Smooth muscle cell (in vitro differentiated cells): ENCODE measurements around the gene RAB28. TPM values are rescaled to one million over a fixed set of nuclear protein-coding genes. Genes with fewer than 3 reads are reported as not detected.

ENCODE experiments used
- DNase-seq: peaks from one replicate; lab custom pipeline; 2025; ENCODE audit not compliant: unreplicated experiment; lab: John Stamatoyannopoulos, UW
- H2AFZ ChIP-seq: fragments of 200-600 bp; sonication (generic); 2 replicates; pipeline ENCODE4 v1.6.0; 2016; ENCODE audit warnings: antibody characterized with exemption, low read depth, mild to moderate bottlenecking
- H3F3A ChIP-seq: fragments of 200-600 bp; sonication (generic); 2 replicates; pipeline ENCODE4 v1.6.0; 2017; ENCODE audit warnings: antibody characterized with exemption, low read depth
- H3K27ac ChIP-seq: fragments of 200-600 bp; sonication (generic); 2 replicates; pipeline ENCODE4 v1.5.1; 2016; ENCODE audit warnings: low read depth, mild to moderate bottlenecking
- H3K27me3 ChIP-seq: fragments of 200-600 bp; sonication (generic); 2 replicates; pipeline ENCODE4 v1.6.1; 2016; ENCODE audit warnings: low read depth, mild to moderate bottlenecking
- H3K36me3 ChIP-seq: fragments of 200-600 bp; sonication (generic); 2 replicates; pipeline ENCODE4 v1.5.1; 2016; ENCODE audit warnings: low read depth
- H3K4me1 ChIP-seq: fragments of 200-600 bp; sonication (generic); 2 replicates; pipeline ENCODE4 v1.5.1; 2016; ENCODE audit warnings: low read depth
- H3K4me2 ChIP-seq: fragments of 200-600 bp; sonication (generic); 2 replicates; pipeline ENCODE4 v1.6.0; 2016; ENCODE audit warnings: mild to moderate bottlenecking
- H3K4me3 ChIP-seq: fragments of 200-600 bp; sonication (generic); 2 replicates; pipeline ENCODE4 v1.5.1; 2016; ENCODE audit warnings: mild to moderate bottlenecking
- H3K79me2 ChIP-seq: fragments of 200-600 bp; sonication (generic); 2 replicates; pipeline ENCODE4 v1.6.0; 2016; ENCODE audit warnings: low read depth, mild to moderate bottlenecking
- H3K9ac ChIP-seq: fragments of 200-600 bp; sonication (generic); 2 replicates; pipeline ENCODE4 v1.6.0; 2016; ENCODE audit warnings: low read depth
- H3K9me3 ChIP-seq: fragments of 200-600 bp; sonication (generic); replicated peaks from 2 replicates; pipeline ENCODE4 v1.5.1; 2016; ENCODE audit warnings: low read depth
- H4K20me1 ChIP-seq: fragments of 200-600 bp; sonication (generic); 2 replicates; pipeline ENCODE4 v1.6.0; 2016; ENCODE audit warnings: low read depth
- WGBS: methylation state at CpG from one replicate; pipeline ENCODE4 v1.1.7; 2016; ENCODE audit warnings: low lambda C conversion rate; 5-methylcytosine and 5-hydroxymethylcytosine counted together
- polyA plus RNA-seq: library from polyadenylated mRNA; unstranded; fragments of >200 nt; fragmentation: Nextera tagmentation; extraction: Ambion mirVana; gene quantifications from 2 replicates; pipeline ENCODE4 v1.2.1, GENCODE V29; 2016
- total RNA-seq: library from RNA; depleted of rRNA; stranded (reverse); fragments of >200 nt; gene quantifications from 2 replicates; pipeline ENCODE4 v1.2.3, GENCODE V29; 2014
- TF ChIP-seq, protein P1 (sequence below): fragments of 200-600 bp; sonication (generic); IDR thresholded peaks from 2 replicates; pipeline ENCODE4 v1.5.1; 2017; ENCODE audit warnings: borderline replicate concordance, mild to moderate bottlenecking, antibody characterized with exemption; ENCODE audit not compliant: insufficient read depth, poor library complexity, severe bottlenecking

RAB28 gene
- total and polyA plus RNA-seq, 2 experiments from 2014 or later: 32.8 to 40.7 TPM

DNA sequence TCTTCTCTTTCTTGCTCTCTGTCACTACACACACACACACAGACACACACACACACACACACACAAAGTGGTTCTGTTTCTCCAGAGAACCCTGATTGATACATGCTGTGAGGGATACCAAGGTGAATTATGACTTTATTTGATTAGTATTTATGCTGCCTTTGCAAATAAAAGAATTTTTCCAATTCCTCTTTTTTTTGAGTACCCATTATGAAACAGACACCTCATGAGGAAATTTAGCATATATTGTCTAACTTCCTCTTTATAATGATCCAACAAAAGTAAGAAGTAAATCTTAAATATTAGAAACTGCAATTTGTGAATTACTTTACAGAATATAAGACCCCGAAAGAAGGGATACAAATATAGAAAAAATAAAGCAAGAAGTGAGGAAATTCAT, 14.3 kb upstream of the RAB28 start:
- Histone ChIP-seq H3K36me3 (no peaks in the 10 kb centered on the region), H3K4me3 (no peak overlapping the region), H3K27me3 (no peaks in the 10 kb centered on the region), H3F3A (no peaks in the 10 kb centered on the region), H3K9me3 (no peaks in the 10 kb centered on the region), H3K4me2 (no peak overlapping the region), H2AFZ (no peak overlapping the region), H3K27ac (no peak overlapping the region), H3K4me1 (no peaks in the 10 kb centered on the region), H3K79me2 (no peaks in the 10 kb centered on the region), H4K20me1 (no peaks in the 10 kb centered on the region), H3K9ac (no peak overlapping the region)
- WGBS: 91% methylated on average over 1 of the region's 1 CpG
- DNase-seq: no peak
- TF ChIP-seq, protein P1, sequence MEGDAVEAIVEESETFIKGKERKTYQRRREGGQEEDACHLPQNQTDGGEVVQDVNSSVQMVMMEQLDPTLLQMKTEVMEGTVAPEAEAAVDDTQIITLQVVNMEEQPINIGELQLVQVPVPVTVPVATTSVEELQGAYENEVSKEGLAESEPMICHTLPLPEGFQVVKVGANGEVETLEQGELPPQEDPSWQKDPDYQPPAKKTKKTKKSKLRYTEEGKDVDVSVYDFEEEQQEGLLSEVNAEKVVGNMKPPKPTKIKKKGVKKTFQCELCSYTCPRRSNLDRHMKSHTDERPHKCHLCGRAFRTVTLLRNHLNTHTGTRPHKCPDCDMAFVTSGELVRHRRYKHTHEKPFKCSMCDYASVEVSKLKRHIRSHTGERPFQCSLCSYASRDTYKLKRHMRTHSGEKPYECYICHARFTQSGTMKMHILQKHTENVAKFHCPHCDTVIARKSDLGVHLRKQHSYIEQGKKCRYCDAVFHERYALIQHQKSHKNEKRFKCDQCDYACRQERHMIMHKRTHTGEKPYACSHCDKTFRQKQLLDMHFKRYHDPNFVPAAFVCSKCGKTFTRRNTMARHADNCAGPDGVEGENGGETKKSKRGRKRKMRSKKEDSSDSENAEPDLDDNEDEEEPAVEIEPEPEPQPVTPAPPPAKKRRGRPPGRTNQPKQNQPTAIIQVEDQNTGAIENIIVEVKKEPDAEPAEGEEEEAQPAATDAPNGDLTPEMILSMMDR: no peak

DNA sequence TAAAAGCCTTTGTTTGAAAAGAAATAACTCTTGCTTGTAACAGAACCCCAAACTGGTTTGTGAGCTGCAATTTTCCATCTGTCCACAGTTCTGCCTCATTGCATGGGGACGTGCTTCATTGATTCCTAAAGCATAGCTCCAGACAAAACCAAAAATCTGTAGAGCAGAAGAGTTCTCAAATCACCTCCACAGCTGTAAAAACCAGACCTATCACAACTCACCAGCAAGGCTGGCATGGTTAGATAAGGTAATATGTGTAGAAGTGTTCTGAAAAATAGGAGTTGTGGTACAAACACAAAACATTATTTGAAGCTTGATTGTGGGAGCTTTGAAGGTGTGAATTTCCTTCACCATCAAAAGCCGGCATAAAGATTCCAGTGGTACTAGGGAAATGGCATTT, 12.5 kb upstream of the RAB28 start:
- H3K9me3 ChIP-seq: no peaks in the 10 kb centered on the region
- no peaks in the 10 kb centered on the region for H3K27me3 ChIP-seq
- H3F3A ChIP-seq: no peaks in the 10 kb centered on the region
- peak overlapping the region; percentile 33 for H3K4me2 ChIP-seq
- no peak overlapping the region for H3K4me3 ChIP-seq
- H3K27ac ChIP-seq: no peak overlapping the region
- no peak for DNase-seq
- H3K4me1 ChIP-seq: no peaks in the 10 kb centered on the region
- H3K79me2 ChIP-seq: no peaks in the 10 kb centered on the region
- WGBS: 31% methylated on average over 2 of the region's 2 CpGs
- no peak overlapping the region for H3K9ac ChIP-seq
- no peaks in the 10 kb centered on the region for H4K20me1 ChIP-seq
- TF ChIP-seq, protein P1: no peak
- peak overlapping the region; percentile 61 for H2AFZ ChIP-seq
- no peaks in the 10 kb centered on the region for H3K36me3 ChIP-seq

DNA sequence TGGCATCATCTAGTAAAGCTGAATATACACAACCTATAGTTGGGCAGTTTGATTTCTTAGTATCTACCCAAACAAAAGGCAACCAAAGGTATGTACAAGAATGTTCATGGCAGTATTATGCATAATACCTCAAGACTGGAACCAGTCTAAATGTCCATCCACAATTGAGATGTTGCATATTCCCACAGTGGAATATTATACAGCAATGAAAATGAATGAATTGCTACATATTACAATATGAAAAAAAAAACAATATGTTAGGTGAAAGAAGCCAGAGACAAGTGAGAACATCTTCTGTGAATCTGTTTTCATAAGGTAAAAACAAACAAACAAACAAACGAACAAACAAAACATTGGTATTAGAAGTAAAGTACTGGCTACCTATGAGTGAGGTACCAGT, 11.6 kb upstream of the RAB28 start:
- no peak overlapping the region for H3K9ac ChIP-seq
- H3K4me2 ChIP-seq: no peak overlapping the region
- H3K4me3 ChIP-seq: no peak overlapping the region
- H3K36me3 ChIP-seq: no peaks in the 10 kb centered on the region
- no peaks in the 10 kb centered on the region for H3K27me3 ChIP-seq
- H2AFZ ChIP-seq: no peak overlapping the region
- no peak for DNase-seq
- TF ChIP-seq, protein P1: no peak
- H3K27ac ChIP-seq: no peak overlapping the region
- H3F3A ChIP-seq: no peaks in the 10 kb centered on the region
- H4K20me1 ChIP-seq: no peaks in the 10 kb centered on the region
- no peaks in the 10 kb centered on the region for H3K79me2 ChIP-seq
- no peaks in the 10 kb centered on the region for H3K4me1 ChIP-seq
- no peaks in the 10 kb centered on the region for H3K9me3 ChIP-seq
- WGBS: 93% methylated on average over 1 of the region's 1 CpG

DNA sequence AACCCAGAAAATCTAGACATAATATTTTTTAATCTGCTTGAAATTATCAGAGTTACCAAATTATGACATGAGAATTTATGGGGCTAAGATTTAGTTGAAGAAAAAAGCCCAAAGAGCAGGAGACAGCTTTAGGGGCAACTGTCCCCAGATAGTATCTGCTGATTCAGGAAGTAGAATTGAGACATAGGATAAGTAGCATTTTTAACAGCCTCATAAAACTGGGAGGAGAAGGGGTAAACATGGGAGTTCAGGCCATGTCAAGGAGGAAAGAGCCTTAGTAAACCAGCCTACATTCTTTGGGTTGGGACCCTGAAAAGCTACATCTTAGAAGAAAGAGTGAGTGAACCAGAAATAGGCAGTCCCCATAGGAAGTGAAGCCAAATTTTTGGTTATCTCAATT, 9.7 kb upstream of the RAB28 start:
- no peaks in the 10 kb centered on the region for H3K79me2 ChIP-seq
- TF ChIP-seq, protein P1: no peak
- H3K27ac ChIP-seq: peak overlapping the region; percentile 1
- peak overlapping the region; percentile 56 for H2AFZ ChIP-seq
- no peaks in the 10 kb centered on the region for H4K20me1 ChIP-seq
- no peak overlapping the region for H3K9ac ChIP-seq
- no peaks in the 10 kb centered on the region for H3F3A ChIP-seq
- H3K27me3 ChIP-seq: no peaks in the 10 kb centered on the region
- H3K9me3 ChIP-seq: no peaks in the 10 kb centered on the region
- no peak overlapping the region for H3K4me2 ChIP-seq
- DNase-seq: no peak
- no peak overlapping the region for H3K4me3 ChIP-seq
- no peaks in the 10 kb centered on the region for H3K36me3 ChIP-seq
- no peaks in the 10 kb centered on the region for H3K4me1 ChIP-seq
